ENCODE measurements around the gene LRMDA.

The LRMDA gene

DNA sequence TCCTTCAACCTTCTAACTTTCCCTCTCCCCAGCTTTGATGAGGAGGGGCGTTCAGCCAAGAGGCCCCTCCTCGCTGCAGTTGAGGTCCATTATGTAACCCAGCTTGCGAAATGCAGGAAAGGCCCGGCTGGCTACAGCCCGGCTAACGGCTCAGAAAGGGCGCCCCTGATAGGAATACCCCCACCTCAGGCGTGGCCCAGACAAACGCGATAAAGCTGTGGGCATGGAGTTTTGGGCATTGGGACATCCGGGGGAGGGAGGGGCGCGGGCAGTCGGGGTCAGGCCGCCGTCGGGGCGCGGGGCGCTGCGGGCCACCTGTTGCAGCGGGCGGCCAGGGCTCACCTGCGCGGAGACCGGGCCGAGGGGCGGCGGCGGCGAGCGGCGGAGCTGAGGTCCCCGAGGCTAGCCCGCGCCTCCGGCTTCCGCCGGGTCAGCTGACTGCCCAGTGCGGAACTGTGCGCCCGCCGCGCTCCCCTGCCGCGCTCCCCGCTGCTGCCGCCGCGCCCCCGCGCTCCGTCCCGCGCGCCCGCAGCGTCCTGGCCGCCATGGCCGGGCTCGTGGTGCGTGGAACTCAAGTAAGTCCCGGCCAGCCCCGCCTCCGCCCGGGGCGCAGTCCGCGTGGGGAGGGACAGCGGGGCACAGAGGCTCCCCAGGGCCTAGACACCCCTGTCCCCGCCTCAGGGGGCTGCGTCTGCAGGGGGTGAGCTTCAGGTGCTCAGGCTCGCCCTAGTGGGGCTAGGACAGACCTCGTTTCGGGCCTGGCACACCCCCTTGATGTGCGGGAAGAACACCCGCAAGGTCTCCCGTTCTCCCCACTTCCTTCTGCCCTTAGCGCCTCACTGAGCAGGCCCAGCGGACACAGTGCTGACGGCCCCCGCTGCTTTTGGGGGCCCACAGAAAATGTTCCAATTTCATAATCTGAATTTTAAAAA, at the start of gene LRMDA:
Gene LRMDA (plus strand): TSS at position 445 of the 932 bp plus-strand sequence.
- no peak for DNase-seq (ENCODE audit: low read depth in 2 of 2, low spot score in 1 of 2)

DNA sequence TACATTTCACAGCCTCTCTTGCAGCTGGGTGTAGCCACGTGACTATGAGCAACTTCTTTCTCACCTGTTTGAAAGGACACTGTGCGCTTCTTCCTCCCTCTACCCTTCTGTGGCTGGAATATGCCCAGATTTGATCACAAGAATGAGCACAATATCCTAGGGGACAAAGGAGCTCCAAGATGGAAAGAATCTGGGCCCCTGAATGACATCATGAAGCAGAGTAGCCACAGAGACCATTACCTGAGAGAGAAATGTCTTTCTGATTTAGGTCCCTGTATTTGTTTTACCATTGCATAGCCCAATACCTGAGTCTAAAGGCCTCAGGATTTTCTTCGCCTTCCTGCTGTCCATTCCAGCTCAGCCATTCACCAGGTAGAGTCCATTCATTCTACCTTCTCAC, 45.3 kb upstream of the LRMDA start:
- DNase-seq (ENCODE audit: low read depth in 2 of 2, low spot score in 1 of 2), result no peak

DNA sequence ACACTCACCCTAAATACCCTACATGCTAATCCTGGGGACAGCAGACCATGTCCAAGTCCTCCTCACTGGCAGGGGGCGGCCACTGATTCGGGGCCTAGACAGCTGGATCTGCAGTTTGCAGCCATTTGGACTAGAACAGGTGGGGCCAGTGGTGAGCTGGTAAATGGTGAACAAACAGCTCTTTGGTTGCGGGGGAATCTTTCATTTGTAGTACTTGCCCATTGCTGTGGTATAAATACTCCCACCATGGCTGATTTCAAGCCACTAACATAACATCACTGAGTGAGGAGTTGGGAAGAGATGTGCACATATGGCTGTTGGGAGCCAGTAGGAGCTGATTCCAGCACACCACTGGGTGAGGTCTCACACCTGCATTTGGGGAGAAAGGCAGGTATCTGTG, 43.3 kb upstream of the LRMDA start:
- no peak for DNase-seq (ENCODE audit: low read depth in 2 of 2, low spot score in 1 of 2)

DNA sequence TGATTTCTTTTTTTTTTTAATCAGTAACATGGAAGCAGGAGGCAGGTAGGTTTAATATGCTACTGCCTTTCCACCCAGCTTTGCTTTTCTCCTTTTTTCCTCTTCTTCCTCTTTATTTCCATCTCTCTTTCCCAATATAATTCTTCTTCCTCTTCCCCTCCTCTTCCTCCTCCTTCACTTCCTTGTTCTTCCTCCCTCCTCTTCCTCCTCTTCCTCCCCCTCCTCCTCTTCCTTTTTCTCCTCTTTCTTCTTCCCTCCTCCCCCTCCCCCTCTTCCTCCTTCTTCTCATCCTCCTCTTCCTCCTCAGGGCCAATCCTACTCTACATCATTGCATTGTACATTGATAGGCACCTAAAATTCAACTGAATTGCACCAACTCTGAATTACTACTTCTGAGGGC, 41.2 kb upstream of the LRMDA start:
- DNase-seq (ENCODE audit: low read depth in 2 of 2, low spot score in 1 of 2), result no peak

DNA sequence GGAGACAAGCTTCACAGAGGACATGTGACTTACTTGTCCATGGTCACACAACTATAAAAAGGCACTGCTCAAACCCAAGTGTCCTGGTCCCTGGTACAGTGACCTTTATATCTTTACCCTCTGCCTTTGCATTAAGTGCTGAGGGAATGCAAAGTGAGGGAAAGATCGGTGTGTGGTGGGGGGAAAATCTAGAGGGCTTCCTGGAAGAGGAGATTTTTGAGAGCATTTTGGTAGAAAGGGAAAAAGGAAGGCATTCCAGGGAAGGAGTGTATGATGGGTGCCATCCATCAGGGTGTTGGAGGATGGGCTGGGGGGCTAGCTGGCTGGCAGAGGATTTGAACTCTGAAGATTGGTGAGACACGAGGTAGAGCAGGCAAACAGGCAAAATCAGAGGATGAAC, 39.2 kb upstream of the LRMDA start:
- DNase-seq (ENCODE audit: low read depth in 2 of 2, low spot score in 1 of 2), result no peak

DNA sequence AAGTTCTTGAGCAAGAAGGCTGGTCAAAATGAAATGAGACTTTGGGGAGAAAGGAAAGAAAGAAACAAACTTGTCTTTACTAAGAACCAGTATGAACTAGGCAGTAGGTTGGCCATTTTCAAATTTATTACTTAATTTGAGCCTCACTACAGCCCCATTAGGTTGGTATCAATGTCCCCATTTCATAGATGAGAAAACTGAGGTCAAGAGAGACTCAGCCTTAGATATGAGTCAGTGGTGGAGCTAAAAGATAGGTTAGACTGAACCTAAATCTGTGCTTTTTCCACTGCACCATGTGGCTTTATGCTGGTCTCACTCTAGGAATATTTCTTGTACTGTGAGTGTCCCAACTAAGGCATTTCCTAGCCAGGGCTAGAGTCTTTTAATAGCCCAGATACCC, 38.7 kb upstream of the LRMDA start:
- DNase-seq (ENCODE audit: low read depth in 2 of 2, low spot score in 1 of 2), result no peak

DNA sequence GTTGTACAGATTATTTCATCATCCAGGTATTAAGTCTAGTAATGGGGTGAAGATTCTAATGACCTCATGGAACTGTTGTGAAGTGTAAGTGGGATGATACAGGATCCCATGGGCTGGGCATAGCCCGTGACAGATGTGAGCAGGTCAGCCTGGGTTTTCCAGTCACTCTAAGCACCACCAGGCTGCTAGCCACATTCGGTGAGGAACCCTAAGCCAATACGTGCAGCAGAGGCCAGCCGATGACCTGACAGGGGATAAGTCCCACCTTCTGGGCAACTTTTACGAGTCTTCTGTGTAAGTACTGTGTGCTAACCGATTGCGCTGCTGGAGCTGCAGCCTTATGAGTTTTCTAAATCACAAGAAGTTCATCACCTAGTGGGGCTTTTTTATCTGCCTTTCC, 37.2 kb upstream of the LRMDA start:
- no peak for DNase-seq (ENCODE audit: low read depth in 2 of 2, low spot score in 1 of 2)

DNA sequence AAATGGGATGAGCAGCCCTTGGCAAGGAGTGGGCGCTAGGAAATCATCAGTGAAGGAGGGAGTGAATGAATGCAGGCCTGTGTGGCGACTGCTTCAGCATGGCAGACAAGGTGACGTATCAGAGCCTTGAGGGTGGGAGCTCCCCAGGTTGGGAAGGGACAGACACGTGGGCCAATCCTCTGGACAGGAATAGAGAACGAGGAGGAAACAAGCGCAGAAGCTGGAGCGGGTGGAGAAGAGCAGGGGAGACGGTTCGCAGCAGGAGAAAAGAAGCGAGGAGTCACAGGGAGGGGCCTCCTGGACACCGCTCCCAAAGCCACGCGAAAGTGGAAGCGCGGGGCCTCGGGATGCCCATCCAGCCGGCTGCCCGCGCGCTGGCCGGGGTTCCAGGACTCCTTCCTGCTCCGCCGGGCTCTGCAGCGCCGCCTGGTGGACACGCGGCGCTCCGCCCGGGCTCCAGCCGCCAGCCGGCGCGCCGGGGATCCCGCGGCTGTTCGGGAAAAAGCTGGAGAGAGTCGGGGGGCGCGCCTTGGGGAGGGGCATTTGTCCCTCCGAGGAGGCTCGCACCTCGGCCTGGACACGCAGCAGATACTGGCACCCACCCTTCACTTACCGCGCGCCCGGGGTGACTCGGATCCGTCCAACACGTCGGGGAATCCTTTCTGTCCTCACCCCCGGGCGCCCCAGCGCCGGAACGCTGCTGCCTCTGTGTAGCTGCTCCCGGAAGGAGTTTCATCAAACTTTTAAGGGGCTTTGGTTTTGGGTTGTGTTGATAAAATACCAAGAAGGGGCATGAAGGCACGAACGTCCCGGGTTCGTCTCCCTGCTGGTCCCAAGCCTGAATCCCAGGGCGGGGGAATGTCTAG, 36.1 kb upstream of the LRMDA start:
- DNase-seq (ENCODE audit: low read depth in 2 of 2, low spot score in 1 of 2), result no peak

DNA sequence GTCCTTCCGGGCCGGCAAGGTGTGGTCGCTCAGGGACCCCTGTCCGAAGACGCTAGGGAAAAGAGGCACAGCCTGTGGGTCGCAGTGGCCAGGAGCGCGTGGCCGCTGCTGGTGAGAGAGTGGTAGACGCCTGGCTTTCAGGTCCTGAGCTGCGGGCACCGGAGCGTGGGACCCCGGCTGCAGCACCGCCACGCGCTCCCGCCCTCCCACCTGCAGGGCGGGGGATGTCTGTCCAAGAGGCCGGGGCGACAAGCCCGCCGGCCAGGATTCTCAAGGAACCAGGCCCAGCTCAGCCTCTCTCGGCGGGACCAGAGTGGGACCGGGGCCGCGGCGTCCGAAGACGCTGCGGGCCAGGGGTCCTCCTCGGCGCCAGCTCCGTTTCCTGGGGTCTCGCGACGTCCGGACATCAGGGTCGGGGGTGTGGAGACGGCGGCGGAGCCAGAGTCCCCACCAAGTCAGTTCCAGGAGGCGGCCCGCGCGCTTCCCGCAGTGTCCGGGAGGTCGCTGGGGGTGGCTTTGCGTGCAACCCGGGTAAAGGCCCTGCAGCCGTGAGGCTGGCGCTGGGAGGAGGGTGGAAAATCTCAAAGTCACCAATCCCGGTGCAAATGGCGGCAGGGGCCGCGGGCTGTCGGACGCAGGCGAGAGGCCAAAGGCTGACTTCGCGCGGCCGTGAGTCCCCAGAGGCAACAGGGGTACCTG, 35.3 kb upstream of the LRMDA start:
- no peak for DNase-seq (ENCODE audit: low read depth in 2 of 2, low spot score in 1 of 2)

DNA sequence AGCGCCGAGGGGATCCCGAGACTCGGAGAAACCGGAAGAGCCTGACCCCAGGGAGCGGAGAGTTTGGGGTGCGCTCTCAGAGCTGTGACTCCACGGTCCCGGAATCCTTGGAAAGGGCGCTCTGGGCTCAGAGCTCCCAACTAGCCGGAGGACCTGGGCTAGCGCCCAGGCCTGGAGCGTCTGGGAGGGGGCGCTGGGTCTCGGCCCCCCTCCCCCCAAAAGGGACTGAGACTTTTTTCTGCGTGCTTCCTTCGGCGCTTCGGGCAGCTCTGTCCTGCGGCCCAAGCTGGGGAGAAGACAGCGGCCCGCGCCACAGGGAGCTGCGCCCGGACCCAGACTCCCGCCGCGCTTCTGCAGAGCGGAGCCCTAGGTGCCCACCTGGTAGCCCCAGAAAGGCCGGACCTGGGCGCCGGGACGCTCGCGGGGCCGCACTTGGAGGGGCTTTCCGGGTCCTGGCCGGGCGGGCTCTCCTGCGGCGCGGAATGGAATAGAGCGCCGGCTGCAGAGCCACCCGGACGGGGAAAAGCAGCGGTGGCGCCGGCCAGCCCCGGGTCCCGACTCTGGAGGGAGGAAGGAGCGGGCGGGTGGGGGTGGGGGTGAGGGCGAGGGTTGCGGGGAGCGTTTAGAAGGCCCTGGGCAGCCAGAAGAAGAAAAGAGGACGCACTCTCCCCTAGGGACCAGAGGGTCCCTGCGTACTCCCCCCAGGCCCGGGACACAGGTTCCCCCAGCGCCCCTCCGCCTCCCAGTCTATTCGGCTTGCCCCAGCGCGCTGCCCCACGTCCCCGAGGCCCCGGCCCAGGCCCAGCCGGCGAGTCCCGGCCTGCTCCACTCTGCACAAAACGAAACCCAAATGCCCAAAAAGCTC, 34.6 kb upstream of the LRMDA start:
- DNase-seq (ENCODE audit: low read depth in 2 of 2, low spot score in 1 of 2), result no peak

DNA sequence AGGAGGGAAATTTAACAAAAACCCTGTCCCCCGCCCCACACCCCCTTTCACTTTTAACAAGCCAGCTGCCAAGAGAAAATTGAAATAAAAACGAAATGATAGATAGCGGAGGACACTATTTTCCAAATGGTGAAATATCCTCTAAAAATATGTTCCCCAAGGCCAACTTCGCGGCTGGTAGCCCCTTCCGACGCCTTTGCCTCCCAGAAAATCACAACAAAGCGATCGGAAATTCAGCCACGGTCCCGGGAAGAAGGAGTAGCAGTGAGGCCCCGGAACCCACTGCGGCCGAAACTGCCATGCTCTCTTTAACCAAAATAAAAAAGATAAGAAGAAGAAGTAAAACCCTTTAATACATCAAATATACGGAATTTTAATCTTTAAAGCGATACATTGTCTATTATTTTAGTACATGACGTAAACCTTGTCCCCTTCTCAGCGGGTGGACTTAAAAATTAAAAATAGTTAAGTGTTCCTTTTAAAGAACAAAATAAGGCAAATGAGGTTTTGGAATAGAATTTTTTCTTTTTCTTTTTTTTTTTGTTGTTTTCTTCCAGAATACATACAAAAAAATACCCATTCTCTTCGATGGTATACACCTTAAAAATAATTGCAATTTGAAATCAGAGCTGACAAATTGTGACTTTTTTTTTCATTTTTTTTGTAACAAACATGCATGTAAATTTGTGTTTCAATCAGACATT, 33.8 kb upstream of the LRMDA start:
- DNase-seq (ENCODE audit: low read depth in 2 of 2, low spot score in 1 of 2), result no peak

DNA sequence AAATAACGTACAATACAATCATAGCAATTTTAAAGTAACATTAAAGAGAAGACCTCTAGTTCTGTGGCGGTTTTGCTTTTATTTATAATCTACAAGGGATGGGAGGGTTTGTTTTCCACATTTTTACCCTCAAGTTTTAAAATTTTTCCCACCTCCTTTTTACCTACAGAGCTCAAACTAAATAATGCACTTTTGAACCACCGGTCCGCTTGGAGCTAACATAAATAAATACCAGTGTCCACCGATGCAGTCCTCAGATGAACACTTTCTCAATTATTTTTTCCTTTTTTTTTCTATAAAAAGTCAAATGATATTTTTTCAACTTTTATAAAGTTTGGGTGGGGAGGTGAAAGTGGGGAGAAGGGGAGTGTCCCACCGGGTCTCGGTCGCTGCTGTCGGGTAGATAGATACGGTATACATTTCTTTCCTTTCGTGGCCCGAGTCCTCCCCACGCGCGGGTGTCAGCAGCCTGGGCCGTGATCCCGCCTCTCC, 33.2 kb upstream of the LRMDA start:
- no peak for DNase-seq (ENCODE audit: low read depth in 2 of 2, low spot score in 1 of 2)

DNA sequence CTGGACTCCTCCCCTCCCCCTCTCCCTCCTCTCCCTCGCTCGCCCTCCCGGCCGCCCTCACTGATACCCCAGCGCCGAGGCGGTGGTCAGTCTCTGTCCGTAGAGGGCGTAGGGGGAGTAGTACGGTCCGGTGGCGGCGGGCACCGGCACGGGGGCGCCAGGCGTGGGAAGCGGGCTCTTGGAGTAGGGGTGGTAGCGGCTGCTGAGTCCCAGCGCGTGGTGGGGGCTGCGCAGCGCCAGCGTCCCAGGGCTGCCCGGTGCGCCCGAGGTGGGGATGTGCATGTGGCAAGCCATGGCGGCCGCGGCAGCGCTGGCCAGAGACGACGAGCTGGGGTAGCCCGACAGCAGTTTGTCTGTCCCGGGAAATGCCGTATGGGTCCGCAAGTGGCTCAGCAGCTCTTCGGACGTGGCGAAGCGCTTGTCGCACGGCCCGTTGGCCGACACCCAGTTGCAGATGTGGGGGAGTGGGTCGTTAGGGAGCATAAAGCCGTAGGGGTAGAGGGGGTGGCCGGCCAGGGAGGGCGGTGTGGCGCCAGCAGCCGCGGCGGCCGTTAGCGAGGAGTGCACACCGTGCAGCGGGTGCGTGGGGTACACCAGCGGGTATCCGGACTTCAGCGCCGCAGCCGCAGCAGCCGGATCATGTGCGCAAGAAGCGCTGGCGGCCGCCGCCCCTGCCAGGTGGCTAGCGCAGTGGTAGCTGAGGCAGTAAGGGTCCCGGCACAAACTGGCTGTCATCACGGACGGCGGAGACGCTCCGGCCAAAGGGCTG, 32.5 kb upstream of the LRMDA start:
- DNase-seq (ENCODE audit: low read depth in 2 of 2, low spot score in 1 of 2), result no peak

DNA sequence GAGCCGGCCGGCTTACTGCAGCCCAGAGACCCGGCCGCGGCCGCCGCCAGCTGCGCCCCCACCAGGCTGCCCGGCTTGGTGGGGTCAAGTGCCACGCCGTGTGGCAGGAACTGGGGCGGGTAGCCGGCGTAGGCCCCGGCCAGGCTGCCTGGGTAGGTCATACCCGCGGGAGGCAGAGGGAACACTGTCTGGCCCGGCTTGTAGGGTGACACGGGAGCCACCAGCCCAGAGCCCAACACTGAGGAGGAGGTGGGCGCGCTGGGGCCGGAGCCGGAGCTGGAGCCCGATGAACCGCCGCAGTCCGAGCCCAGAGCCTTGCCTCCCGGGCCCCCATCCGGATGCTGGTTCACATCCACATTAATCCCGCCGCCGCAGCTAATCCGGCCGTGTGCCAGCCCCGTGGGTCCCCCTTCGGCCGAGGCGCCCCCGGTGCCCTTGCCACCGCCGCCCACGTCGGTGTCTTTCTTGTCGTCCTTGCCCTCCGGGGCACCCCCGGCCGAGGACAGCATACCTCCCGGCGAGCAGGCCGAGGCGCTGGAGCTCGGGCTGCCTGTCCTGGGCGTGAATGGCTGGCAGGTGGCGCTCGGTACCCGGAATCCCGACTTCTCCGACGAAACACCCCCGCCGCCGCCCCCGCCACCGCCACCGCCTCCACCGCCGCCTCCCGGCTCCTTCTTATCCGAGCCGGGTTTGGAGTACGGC, 31.8 kb upstream of the LRMDA start:
- DNase-seq (ENCODE audit: low read depth in 2 of 2, low spot score in 1 of 2), result no peak

DNA sequence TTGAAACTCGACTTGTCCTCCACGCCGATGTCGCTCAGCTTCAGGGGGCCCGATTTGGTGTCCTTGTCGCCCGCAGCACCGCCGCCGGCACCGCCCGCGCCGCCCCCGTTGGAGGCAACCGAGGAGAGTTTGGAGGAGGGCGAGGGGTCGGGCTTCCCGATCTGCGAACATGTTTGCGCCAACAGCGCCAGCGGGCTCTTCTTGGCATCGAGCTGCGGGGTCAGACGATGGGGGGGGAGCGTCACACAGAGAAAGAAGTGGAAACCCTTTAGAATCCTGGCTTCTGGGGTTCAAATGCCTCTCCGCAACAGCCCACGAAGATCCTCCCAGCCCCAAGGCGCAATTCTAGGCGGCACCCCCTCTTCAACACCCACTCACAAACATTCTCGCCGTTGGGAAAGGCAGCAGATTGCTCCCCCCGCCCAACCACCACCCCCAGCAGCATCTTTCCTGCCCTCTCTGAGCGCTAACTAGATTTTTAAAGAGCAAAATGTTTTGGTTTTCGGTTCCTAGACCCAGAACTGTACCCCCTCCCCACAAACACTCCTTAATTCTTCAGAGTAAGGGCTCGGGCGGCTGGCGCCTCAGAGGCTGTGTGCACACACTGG, 31.2 kb upstream of the LRMDA start:
- DNase-seq (ENCODE audit: low read depth in 2 of 2, low spot score in 1 of 2), result no peak

DNA sequence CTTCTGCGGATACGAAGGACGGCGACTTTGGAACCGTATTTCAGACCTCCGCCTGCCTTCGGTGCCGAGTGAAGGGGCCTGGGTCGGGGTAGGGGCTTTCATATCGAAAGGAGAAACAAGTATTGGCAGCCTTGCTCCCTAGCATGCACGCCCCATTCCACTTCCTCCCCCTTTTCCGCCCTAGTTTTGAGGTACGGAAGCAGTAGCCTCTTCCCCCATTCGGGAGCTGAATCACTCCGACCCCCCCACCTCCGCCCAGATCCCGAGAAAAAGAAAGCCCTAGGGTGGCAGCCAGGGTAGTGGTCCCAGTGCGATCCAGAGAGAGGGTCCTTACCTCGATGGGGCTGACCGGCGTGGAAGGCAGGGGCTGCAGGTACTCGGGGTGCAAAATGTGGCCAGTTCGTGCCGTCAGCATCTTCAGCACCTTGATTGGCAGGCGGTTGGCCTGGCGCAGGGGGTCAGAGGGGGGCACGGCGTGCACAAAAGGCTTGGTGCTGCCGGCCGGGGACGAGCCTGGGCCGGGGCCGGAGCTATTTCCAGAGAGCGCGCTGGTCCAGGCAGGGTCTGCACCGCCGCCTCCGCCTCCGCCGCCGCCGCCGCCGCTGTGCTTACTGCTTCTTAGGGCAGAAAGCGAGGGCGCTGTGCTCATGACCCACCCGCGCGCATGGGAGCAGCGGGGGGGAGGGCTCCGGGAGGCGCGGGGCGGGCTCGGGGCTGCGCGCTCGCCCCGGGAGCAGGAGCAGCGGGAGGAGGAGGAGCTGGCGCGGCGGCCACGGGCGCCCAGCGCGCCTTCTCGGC, 30.5 kb upstream of the LRMDA start:
- no peak for DNase-seq (ENCODE audit: low read depth in 2 of 2, low spot score in 1 of 2)

All from stimulated activated CD8-positive, alpha-beta memory T cell treated with anti-CD3 and anti-CD28 coated beads, Interleukin-4, amount 100 ng/mL, for 1 hour (primary cell).